ENCODE results near the gene ZNF598.

ZNF598 gene

DNA sequence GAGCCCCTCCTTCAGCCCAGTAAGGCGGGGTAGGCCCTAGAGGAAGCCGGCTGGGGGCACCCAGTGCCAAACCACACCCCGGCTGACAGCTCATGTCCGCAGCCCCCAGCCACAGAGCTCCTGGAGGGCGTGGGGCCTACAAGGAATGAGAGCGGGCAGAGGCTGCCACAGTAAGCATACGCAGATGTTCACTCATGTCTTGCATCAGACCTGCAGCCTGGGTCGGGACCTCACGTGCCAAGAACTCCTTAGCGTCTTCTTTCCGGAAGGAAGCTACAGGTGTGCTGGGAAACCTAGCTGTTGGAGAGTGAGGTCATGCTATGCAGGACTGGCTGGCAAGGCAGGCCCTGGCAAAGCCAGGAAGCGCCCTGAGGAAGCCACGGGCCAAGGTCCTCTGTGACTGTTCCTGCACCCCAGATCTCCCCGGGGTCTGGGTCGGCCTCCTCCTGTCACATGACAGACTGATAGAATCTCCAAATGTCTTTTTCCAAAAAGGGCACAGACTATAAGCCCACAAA, 1.6 kb downstream of the ZNF598 start:
- in situ Hi-C loops (cut with HindIII; ENCODE audit: low sequenced_read_pairs): no loop called here

DNA sequence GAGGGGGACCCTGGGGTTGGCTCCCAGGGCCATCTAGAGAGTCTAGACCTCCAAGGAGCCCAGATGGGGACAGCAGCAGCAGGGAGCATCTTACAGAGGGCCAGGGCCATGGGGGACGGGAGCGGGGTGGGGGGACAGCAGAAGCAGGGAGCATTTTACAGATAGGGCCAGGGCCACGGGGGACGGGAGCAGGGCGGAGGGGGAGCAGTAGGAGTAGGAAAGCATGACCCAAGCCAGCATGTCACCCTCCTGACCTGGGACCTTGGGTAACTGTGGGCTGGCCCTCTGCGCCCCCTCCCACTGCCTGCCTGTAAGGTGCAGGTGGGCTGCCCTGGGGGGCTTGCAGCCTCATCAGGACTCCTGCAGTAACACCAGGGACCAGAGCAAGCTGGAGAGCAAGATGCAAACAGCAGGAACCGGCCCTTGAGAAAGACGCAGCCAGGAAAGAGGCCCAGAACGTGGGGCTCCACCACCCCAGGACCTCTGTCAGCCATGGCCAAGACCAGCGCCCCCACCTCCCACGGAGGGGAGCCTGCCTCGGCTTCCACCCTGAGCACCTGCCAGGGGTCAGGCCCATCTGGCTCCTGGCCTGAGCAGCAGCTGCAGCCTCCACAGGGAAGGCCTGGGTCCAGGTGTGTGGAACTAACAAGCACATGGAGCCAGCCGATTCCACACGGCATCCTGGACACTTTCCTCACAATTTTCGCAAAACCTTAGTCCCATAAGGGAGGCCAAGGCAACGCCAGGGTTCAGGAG, 2.4 kb downstream of the ZNF598 start:
- in situ Hi-C loops (cut with HindIII; ENCODE audit: low sequenced_read_pairs): no loop called here

DNA sequence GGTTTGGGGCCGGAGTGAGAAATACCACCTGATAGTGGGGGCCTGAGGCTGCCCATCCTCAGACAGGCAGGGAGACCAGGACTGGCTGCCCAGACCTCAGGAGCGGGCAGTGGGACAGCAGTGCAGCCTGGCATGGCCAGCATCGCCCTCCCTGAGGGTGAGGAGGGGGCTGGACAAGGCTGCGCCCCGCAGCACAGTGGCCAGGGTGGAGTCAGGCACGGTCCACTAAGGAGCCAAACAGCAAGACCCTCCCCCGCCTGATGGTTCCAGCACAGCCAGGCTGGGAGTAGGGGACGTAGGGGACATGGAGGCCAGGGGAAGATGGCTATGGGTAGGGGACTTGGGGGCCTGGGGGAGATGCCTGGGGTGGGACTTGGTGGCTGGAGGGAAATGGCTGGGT, 3.3 kb downstream of the ZNF598 start:
- in situ Hi-C loops (cut with HindIII; ENCODE audit: low sequenced_read_pairs): no loop called here

- in situ Hi-C loops (cut with HindIII; ENCODE audit: low sequenced_read_pairs): no loop called here
Observed at GRCh38 chr16:2005646-2006045, 4.0 kb downstream of the ZNF598 start.

DNA sequence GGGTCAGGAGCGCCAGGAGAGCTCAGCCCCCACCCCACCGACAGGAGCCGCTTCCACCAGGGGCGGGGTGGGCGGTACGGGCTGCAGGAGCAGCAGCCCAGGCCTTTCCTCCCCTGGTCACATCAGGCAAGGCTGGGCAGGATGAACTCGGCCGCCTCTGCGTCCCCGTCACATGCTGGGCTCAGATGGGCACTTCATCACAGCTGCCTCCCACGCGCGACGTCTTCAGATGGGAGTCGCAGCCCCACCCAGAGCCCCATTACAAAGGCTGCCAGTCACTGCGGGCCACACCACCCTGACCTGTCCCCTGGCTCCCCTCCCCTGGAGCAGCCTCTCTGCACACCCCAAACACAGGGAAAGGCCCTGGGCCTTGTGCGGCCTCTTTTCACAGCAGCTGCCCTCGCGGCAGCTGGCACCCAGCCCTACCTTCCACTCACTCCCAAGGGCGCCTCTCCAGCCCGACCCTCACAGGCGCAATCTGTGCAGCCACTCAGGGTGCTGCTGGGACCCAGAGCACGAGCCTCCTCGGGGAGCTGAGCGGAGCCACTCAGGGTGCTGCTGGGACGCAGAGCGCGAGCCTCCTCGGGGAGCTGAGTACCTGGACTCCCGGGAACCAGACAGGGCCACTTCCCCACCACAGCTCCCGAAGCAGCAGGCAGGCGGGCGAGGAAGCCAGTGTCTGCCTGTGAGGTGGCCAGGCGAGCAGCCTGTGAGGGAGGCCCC, 4.7 kb downstream of the ZNF598 start:
- in situ Hi-C loops (cut with HindIII; ENCODE audit: low sequenced_read_pairs): no loop called here

DNA sequence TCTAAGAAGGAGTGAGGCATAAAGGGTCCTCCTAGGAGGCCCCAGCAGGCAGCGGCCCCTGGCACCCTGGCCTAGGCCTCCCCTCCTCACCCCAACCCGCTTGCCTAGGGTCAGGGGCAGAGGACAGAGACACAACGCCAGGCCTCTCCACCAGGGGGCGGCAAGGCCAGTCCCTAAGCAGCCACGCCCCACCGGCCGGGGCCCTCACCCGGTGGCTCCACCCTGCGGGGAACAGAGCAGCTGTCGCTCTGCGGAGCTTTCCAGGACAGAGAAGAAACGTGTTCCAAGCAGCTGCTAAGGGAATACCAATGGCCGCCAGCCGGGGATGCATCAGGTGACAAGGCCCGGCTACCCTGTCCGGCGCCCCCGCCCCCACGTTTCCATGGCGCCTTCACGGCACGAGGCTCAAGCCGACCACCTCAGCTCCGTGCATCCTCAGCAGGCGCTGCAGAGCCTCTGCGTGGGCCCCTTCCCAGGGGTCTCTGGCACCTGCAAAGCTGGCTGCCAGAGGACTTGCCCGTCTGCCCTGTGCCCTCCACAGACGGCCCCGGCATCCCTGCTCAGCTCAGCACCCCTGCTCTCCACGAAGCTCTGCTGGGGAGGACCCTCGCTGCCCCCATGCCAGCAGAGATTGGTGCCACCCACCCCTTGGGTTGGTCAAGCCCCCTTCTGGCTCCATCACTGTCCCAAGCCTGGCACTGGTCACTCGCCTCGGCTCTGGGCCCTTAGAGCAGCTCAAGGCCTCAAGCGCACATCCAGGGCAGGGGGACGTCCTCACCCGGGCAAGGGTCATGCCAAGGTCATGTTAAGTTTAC, 5.6 kb downstream of the ZNF598 start:
- in situ Hi-C loops (cut with HindIII; ENCODE audit: low sequenced_read_pairs): no loop called here

- in situ Hi-C loops (cut with HindIII; ENCODE audit: low sequenced_read_pairs): no loop called here
Observed at GRCh38 chr16:2003231-2003826, 6.3 kb downstream of the ZNF598 start.

DNA sequence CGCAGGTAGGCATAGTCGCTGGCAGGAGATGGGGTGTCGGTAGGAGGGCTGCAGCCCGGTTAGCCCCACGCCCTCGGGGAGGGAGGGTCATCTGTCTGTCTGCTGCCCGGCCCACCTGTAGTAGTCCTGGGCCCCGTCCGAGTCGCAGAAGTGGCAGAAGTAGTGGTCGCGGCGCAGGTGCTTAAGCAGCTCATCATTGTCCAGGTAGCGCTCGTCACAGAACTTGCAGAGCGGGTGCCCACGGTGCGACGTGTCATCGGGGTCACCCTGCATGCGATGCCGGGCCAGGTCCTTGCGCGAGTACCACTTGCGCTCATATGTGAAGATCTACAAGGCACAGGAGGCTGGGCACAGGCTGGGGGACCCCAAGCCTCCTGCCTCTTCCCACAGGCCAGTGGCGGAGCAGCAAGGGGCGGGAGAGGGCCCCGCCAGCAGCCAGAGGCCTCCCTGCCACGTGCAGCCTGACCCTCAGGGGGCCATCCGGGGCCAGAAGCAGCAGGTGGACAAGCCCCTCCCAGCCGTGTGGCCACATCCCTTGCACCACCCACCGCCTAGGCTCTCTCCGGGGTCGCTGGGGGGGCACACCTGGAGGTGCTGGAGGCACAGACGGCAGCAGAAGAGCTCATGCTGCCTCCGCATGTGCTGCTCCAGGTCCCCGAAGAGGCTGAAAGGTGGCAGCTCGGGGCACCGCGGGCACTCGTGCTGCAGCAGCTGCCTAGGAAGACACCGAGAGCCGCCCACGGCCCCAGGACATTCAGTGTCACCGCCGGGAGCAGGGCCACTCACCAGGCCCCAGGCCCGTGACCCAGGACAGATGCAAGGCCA, 7.0 kb downstream of the ZNF598 start:
- in situ Hi-C loops (cut with HindIII; ENCODE audit: low sequenced_read_pairs): no loop called here

- in situ Hi-C loops (cut with HindIII; ENCODE audit: low sequenced_read_pairs): no loop called here
Observed at GRCh38 chr16:2001456-2002355, 7.9 kb downstream of the ZNF598 start.

- in situ Hi-C loops (cut with HindIII; ENCODE audit: low sequenced_read_pairs): no loop called here
Observed at GRCh38 chr16:2001035-2001434, 8.6 kb downstream of the ZNF598 start.

- in situ Hi-C loops (cut with HindIII; ENCODE audit: low sequenced_read_pairs): no loop called here
Observed at GRCh38 chr16:1999866-2000514, 9.6 kb downstream of the ZNF598 start.

GRCh38 chr16:1998852-1999801, 10.5 kb downstream of the ZNF598 start:
- in situ Hi-C loops (cut with HindIII; ENCODE audit: low sequenced_read_pairs): no loop called here

- in situ Hi-C loops (cut with HindIII; ENCODE audit: low sequenced_read_pairs): no loop called here
Observed at GRCh38 chr16:1998360-1998835, 11.2 kb downstream of the ZNF598 start.

- in situ Hi-C loops (cut with HindIII; ENCODE audit: low sequenced_read_pairs): no loop called here
Observed at GRCh38 chr16:1997494-1998359, 11.9 kb downstream of the ZNF598 start.

- in situ Hi-C loops (cut with HindIII; ENCODE audit: low sequenced_read_pairs): no loop called here
Observed at GRCh38 chr16:1993731-1994131, 15.9 kb downstream of the ZNF598 start.

DNA sequence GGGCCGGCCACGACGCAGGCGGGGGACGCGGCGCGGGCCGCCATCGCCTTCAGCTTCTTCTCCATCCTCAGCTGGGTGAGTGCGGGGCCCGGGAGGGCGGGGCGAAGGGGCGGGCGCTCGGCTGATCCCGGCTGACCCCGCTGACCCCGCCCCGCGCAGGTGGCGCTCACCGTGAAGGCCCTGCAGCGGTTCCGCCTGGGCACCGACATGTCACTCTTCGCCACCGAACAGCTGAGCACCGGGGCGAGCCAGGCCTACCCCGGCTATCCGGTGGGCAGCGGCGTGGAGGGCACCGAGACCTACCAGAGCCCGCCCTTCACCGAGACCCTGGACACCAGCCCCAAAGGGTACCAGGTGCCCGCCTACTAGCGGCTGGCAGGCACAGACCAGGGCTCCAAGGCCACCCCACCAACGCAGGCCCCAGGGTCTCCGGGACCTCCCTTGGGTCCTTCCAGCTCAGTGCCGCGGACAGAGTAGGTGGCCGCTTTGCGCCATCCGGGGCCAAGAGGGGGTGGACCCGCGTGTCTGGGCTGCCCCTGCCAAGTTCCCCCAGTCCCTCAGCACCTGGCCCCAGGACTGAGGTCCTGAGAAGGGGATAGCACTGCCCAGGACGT, 16.8 kb downstream of the ZNF598 start:
- in situ Hi-C loops (cut with HindIII; ENCODE audit: low sequenced_read_pairs): no loop called here

Measured in DLD1 (cell line).